Tibial nerve (tissue), 4 donors: ENCODE results near the gene NCOA3. TPM values are rescaled to one million over a fixed set of nuclear protein-coding genes. Genes with fewer than 3 reads are reported as not detected.
"Not testable (repeated sequence)": the region's sequence is repeated elsewhere in the genome, so short reads cannot be mapped to it uniquely, and the experiment has no call there.

Experiments
- DNase-seq, 2 donors: peaks; one replicate each; pipeline ENCODE4 v3.0.0-alpha.2; 2019; ENCODE audit warnings: low spot score in 2 of 2
- H3K27ac ChIP-seq, 4 donors: fragments of 200-600 bp; sonication (generic) in 3 of 4; one replicate each; pipeline ENCODE4 v1.5.1; 2017 to 2019; ENCODE audit warnings: mild to moderate bottlenecking in 1 of 4
- H3K27me3 ChIP-seq, 2 donors: fragments of 200-600 bp; sonication (generic) in 1 of 2; one replicate each; pipeline versions ENCODE4 v1.5.1 to v1.6.0; 2017 to 2019
- H3K36me3 ChIP-seq, 3 donors: fragments of 200-600 bp; sonication (generic); one replicate each; pipeline ENCODE4 v1.5.1; 2018 to 2019
- H3K4me1 ChIP-seq, 4 donors: fragments of 200-600 bp; sonication (generic) in 3 of 4; one replicate each; pipeline ENCODE4 v1.5.1; 2017 to 2019
- H3K4me3 ChIP-seq, 4 donors: fragments of 200-600 bp; sonication (generic) in 3 of 4; one replicate each; pipeline ENCODE4 v1.5.1; 2017 to 2019; ENCODE audit warnings: mild to moderate bottlenecking in 1 of 4, moderate library complexity in 1 of 4
- H3K9me3 ChIP-seq, 4 donors: fragments of 200-600 bp; sonication (generic) in 3 of 4; one replicate each; pipeline ENCODE4 v1.5.1; 2017 to 2019
- EP300 ChIP-seq, 2 donors: sonication (generic); formaldehyde crosslinking; IDR thresholded peaks; one replicate each; pipeline ENCODE4 v1.6.1; 2017; ENCODE audit warnings: antibody characterized with exemption in 2 of 2, mild to moderate bottlenecking in 1 of 2
- POLR2A ChIP-seq, 2 donors: fragments of 450-650 bp; IDR thresholded peaks; one replicate each; pipeline ENCODE4 v1.6.1; 2017; ENCODE audit warnings: antibody characterized with exemption in 2 of 2, mild to moderate bottlenecking in 2 of 2, moderate library complexity in 2 of 2
- WGBS, 2 donors: methylation state at CpG; one replicate each; pipeline ENCODE4 v1.1.5; 2018; 5-methylcytosine and 5-hydroxymethylcytosine counted together
- total RNA-seq, 4 donors: library from RNA; depleted of rRNA; stranded (reverse); fragments of >200 nt; gene quantifications; one replicate each; pipeline ENCODE4 v1.1.0, GENCODE V29; 2016
- TF ChIP-seq, protein P1 (sequence below), 5 experiments: fragments of 200-600 bp in 3 of 5; fragments of 450-650 bp in 2 of 5; sonication (generic) in 3 of 5; IDR thresholded peaks; one replicate each; pipeline ENCODE4 v1.5.1; 2016 to 2019; ENCODE audit warnings: antibody characterized with exemption in 5 of 5, mild to moderate bottlenecking in 3 of 5, moderate library complexity in 2 of 5

Gene NCOA3
- total RNA-seq, 4 donors from 2014 or later = 38.0 to 48.9 (median 40.7) TPM

- Histone ChIP-seq H3K36me3 (no peaks in the 10 kb centered on the region), H3K27me3 (no peaks in the 10 kb centered on the region), H3K4me1 (peaks cover 0 to 50% (median 22%) of the 10 kb centered on the region in 4 donors), H3K4me3 (no peak overlapping the region), H3K9me3 (no peaks in the 10 kb centered on the region), H3K27ac (no peak overlapping the region)
- DNase-seq = no peak
- TF ChIP-seq POLR2A (IDR thresholded peaks at IDR 0.05) (no peak), EP300 (IDR thresholded peaks at IDR 0.05) (no peak)
- TF ChIP-seq, protein P1, sequence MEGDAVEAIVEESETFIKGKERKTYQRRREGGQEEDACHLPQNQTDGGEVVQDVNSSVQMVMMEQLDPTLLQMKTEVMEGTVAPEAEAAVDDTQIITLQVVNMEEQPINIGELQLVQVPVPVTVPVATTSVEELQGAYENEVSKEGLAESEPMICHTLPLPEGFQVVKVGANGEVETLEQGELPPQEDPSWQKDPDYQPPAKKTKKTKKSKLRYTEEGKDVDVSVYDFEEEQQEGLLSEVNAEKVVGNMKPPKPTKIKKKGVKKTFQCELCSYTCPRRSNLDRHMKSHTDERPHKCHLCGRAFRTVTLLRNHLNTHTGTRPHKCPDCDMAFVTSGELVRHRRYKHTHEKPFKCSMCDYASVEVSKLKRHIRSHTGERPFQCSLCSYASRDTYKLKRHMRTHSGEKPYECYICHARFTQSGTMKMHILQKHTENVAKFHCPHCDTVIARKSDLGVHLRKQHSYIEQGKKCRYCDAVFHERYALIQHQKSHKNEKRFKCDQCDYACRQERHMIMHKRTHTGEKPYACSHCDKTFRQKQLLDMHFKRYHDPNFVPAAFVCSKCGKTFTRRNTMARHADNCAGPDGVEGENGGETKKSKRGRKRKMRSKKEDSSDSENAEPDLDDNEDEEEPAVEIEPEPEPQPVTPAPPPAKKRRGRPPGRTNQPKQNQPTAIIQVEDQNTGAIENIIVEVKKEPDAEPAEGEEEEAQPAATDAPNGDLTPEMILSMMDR (IDR thresholded peaks at IDR 0.05) = no peak
- 71 to 82% methylated on average over 2 of the region's 2 CpGs for WGBS, 2 donors
These were observed 4.6 kb downstream of the NCOA3 start for GRCh38 chr20:47506335-47506734.

- no peak for DNase-seq
- Histone ChIP-seq H3K27ac (no peak overlapping the region), H3K4me1 (peaks cover 0 to 50% (median 22%) of the 10 kb centered on the region in 4 donors), H3K27me3 (no peaks in the 10 kb centered on the region), H3K4me3 (no peak overlapping the region), H3K9me3 (no peaks in the 10 kb centered on the region), H3K36me3 (no peaks in the 10 kb centered on the region)
- 46 to 78% methylated on average over 1 to 2 of the region's 2 CpGs for WGBS, 2 donors
- TF ChIP-seq, protein P1 (IDR thresholded peaks at IDR 0.05) = no peak
- TF ChIP-seq POLR2A (IDR thresholded peaks at IDR 0.05) (no peak), EP300 (IDR thresholded peaks at IDR 0.05) (no peak)
These were observed 5.2 kb downstream of the NCOA3 start for GRCh38 chr20:47506850-47507249.

- H3K27ac ChIP-seq = not testable (repeated sequence)
These were observed 5.7 kb downstream of the NCOA3 start for GRCh38 chr20:47507275-47507981.

GRCh38 chr20:47508278-47508677 lies 6.6 kb downstream of the NCOA3 start:
- no peaks in the 10 kb centered on the region for H3K27me3 ChIP-seq
- no peaks in the 10 kb centered on the region for H3K9me3 ChIP-seq
- no peak for DNase-seq
- H3K36me3 ChIP-seq = no peaks in the 10 kb centered on the region
- H3K4me1 ChIP-seq = peaks cover 0 to 50% (median 21%) of the 10 kb centered on the region in 4 donors
- no peak overlapping the region for H3K4me3 ChIP-seq
- no peak overlapping the region for H3K27ac ChIP-seq
- no peak for TF ChIP-seq EP300 (IDR thresholded peaks at IDR 0.05)
- TF ChIP-seq, protein P1 (IDR thresholded peaks at IDR 0.05) = no peak
- no peak for TF ChIP-seq POLR2A (IDR thresholded peaks at IDR 0.05)

More at GRCh38 chr20:47507275-47507981, 5.7 kb downstream of the NCOA3 start:
- H3K4me3 ChIP-seq, H3K9me3 ChIP-seq, H3K27me3 ChIP-seq, H3K36me3 ChIP-seq, DNase-seq: not testable (repeated sequence)
- peaks cover 0 to 50% (median 22%) of the 10 kb centered on the region in 4 donors for H3K4me1 ChIP-seq
- 94 to 99% methylated on average over 9 of the region's 9 CpGs for WGBS, 2 donors

- Histone ChIP-seq H3K4me1 (peaks cover 0 to 42% (median 18%) of the 10 kb centered on the region in 4 donors), H3K9me3 (no peaks in the 10 kb centered on the region), H3K27ac (no peak overlapping the region), H3K27me3 (no peaks in the 10 kb centered on the region), H3K36me3 (no peaks in the 10 kb centered on the region), H3K4me3 (no peak overlapping the region)
- TF ChIP-seq EP300 (IDR thresholded peaks at IDR 0.05) = no peak
- TF ChIP-seq, protein P1 (IDR thresholded peaks at IDR 0.05) = no peak
- TF ChIP-seq POLR2A (IDR thresholded peaks at IDR 0.05) = no peak
- no peak for DNase-seq
- 80 to 82% methylated on average over 6 of the region's 6 CpGs for WGBS, 2 donors
These were observed 7.5 kb downstream of the NCOA3 start for GRCh38 chr20:47509104-47509661.
